Suprapubic skin (tissue), 4 donors: ENCODE data around the gene FCHSD1.

Source experiments
- CTCF ChIP-seq, 2 donors: fragments of 200-600 bp in 1 of 2; fragments of 450-650 bp in 1 of 2; sonication (generic) in 1 of 2; IDR thresholded peaks; one replicate each; pipeline ENCODE4 v1.5.1; 2016 to 2019; ENCODE audit warnings: antibody characterized with exemption in 2 of 2, mild to moderate bottlenecking in 1 of 2, moderate library complexity in 1 of 2
- POLR2A ChIP-seq, 2 donors: fragments of 450-650 bp; IDR thresholded peaks; one replicate each; pipeline ENCODE4 v1.6.1; 2017; ENCODE audit warnings: antibody characterized with exemption in 2 of 2, mild to moderate bottlenecking in 2 of 2, moderate library complexity in 2 of 2
- POLR2AphosphoS5 ChIP-seq, 3 donors: sonication (generic); formaldehyde crosslinking; IDR thresholded peaks; one replicate each; pipeline ENCODE4 v1.6.1; 2017; ENCODE audit warnings: antibody characterized with exemption in 3 of 3

DNA sequence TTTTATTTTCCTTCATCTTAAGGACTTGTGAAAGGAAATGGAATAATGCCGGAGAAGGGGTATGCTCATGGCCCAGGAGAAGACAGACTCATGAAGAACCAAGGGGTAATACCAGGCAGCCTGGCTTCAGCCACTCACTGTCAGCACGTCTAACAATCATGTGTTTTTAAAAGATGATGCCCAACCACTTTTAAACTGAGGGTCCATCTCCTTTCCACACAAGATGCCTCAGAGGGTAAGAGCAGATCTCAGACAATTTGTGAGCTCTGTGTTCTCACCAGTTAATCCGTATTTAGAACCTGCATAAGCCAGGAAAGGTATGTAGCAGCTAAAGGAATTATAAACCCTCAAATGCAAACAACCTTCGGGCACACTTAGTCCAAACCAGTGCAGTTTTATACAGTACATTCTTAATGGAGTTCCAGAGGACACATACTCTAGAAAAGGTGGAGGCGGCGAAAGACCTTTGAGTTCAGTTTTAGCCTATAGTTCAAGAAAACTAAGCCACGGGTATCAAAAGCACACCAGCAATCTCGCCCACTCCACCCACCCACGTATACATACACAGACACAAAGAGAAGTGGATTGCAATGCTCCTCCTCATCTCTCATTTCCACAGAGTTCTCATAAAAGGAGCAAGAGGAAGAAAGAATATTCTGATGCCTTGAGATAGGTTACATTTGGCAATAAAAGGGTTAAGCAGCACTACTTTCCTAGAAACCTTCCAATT lies 35.1 kb downstream of the FCHSD1 start:
- TF ChIP-seq CTCF (IDR thresholded peaks at IDR 0.05) = no peak
- no peak for TF ChIP-seq POLR2A (IDR thresholded peaks at IDR 0.05)
- no peak for TF ChIP-seq POLR2AphosphoS5 (IDR thresholded peaks at IDR 0.05)
